HEK293 (cell line): ENCODE measurements around the gene RASGEF1B.

Experiments
- ATF2 ChIP-seq: fragments of 450-650 bp; formaldehyde crosslinking; IDR thresholded peaks from 2 replicates; pipeline ENCODE4 v1.5.1; 2016; ENCODE audit warnings: missing biosample characterization, missing genetic modification characterization, low read depth
- BCL11A ChIP-seq: fragments of 450-650 bp; formaldehyde crosslinking; IDR thresholded peaks from 2 replicates; pipeline ENCODE4 v1.5.1; 2016; ENCODE audit warnings: low read depth, missing biosample characterization, missing genetic modification characterization
- CTCF ChIP-seq: fragments of 450-650 bp; formaldehyde crosslinking; IDR thresholded peaks from 2 replicates; pipeline ENCODE4 v1.5.1; 2016; ENCODE audit warnings: missing biosample characterization, missing genetic modification characterization
- GLI4 ChIP-seq: fragments of 450-650 bp; formaldehyde crosslinking; IDR thresholded peaks from 2 replicates; pipeline ENCODE4 v1.5.1; 2016; ENCODE audit warnings: missing biosample characterization, missing genetic modification characterization
- KLF8 ChIP-seq: fragments of 450-650 bp; formaldehyde crosslinking; IDR thresholded peaks from 2 replicates; pipeline ENCODE4 v1.5.1; 2016; ENCODE audit warnings: missing biosample characterization, missing genetic modification characterization
- TSHZ1 ChIP-seq: fragments of 450-650 bp; formaldehyde crosslinking; IDR thresholded peaks from 2 replicates; pipeline ENCODE4 v1.5.1; 2016; ENCODE audit warnings: missing biosample characterization, missing genetic modification characterization, borderline replicate concordance
- YY1 ChIP-seq: fragments of 450-650 bp; formaldehyde crosslinking; IDR thresholded peaks from 2 replicates; pipeline ENCODE4 v1.5.1; 2018; ENCODE audit warnings: missing biosample characterization, missing genetic modification characterization
- ZBTB11 ChIP-seq: fragments of 450-650 bp; formaldehyde crosslinking; conservative IDR thresholded peaks from 2 replicates; pipeline ENCODE4 v1.5.1; 2016; ENCODE audit warnings: low read depth, missing biosample characterization, missing genetic modification characterization
- ZBTB17 ChIP-seq: fragments of 450-650 bp; formaldehyde crosslinking; IDR thresholded peaks from 2 replicates; pipeline ENCODE4 v1.5.1; 2016; ENCODE audit warnings: missing biosample characterization, missing genetic modification characterization
- ZBTB21 ChIP-seq: fragments of 450-650 bp; formaldehyde crosslinking; IDR thresholded peaks from 2 replicates; pipeline ENCODE4 v1.5.1; 2017; ENCODE audit warnings: missing biosample characterization, missing genetic modification characterization
- ZNF221 ChIP-seq: fragments of 450-650 bp; formaldehyde crosslinking; IDR thresholded peaks from 2 replicates; pipeline ENCODE4 v1.5.1; 2017; ENCODE audit warnings: missing biosample characterization, missing genetic modification characterization, borderline replicate concordance
- ZNF274 ChIP-seq, 2 experiments: fragments of 200-500 bp in 1 of 2; fragments of 450-650 bp in 1 of 2; sonication (Bioruptor generic) in 1 of 2; formaldehyde crosslinking in 1 of 2; IDR thresholded peaks; 2 replicates each; pipeline versions ENCODE4 v1.5.1 to v1.6.1; 2014 to 2016; ENCODE audit warnings: borderline replicate concordance in 1 of 2, inconsistent platforms in 1 of 2, low read length in 1 of 2, missing biosample characterization in 1 of 2, missing genetic modification characterization in 1 of 2
- ZNF658 ChIP-seq: fragments of 450-650 bp; formaldehyde crosslinking; IDR thresholded peaks from 2 replicates; pipeline ENCODE4; 2016; ENCODE audit warnings: missing biosample characterization, missing genetic modification characterization
- ZNF777 ChIP-seq: fragments of 450-650 bp; formaldehyde crosslinking; IDR thresholded peaks from 2 replicates; pipeline ENCODE4 v1.5.1; 2017; ENCODE audit warnings: missing biosample characterization, missing genetic modification characterization, borderline replicate concordance

DNA sequence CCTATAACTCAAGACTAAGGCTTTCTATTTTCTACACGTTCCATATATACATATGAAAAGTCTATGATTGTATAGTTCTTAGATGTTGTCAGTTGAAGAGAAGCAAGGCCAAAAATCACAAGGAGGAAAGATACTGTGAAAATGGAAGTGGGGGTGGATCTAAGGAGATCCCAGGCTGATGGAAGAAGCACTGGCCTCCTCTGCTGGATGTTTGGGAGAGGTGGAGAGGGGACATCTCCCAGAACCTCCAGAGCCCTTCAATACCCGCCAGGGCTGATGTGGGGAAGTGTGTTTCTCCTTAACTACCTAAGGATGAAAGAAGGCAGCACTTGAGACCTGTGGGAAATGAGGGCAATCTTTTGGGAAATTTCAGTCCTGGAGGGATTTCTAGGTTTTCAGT lies 67.4 kb downstream of the RASGEF1B start:
- 0 out of 2 replicates have a peak, but pooled peaks have one; percentile 16 for TF ChIP-seq CTCF (tag by site-specific recombination)
- TF ChIP-seq ZBTB21 (tag by site-specific recombination): no peak
- TF ChIP-seq ZNF221 (tag by site-specific recombination): no peak
- TF ChIP-seq YY1 (tag by site-specific recombination): no peak
- no peak for TF ChIP-seq BCL11A (tag by site-specific recombination)
- TF ChIP-seq ZNF658 (tag by site-specific recombination): no peak
- TF ChIP-seq ZNF777: no peak
- no peak for TF ChIP-seq ZBTB17 (tag by site-specific recombination)
- no peak for TF ChIP-seq TSHZ1
- TF ChIP-seq KLF8 (tag by site-specific recombination): no peak
- TF ChIP-seq ATF2 (tag by site-specific recombination): no peak
- TF ChIP-seq ZNF274 (IDR thresholded peaks at IDR 0.05; ENCODE audit: low read length): no peak
- TF ChIP-seq ZNF274 (tag by site-specific recombination; IDR thresholded peaks at IDR 0.05; ENCODE audit: borderline replicate concordance): no peak
- TF ChIP-seq GLI4: no peak
- TF ChIP-seq ZBTB11 (tag by site-specific recombination): no peak
